Nasal cavity respiratory epithelium epithelial cell of viscerocranial mucosa (primary cell): Measurements from ENCODE around the gene THAP5. TPM values are rescaled to one million over a fixed set of nuclear protein-coding genes. Genes with fewer than 3 reads are reported as not detected.

Source experiments
- total RNA-seq: library from RNA; depleted of rRNA; stranded (reverse); fragments of >200 nt; gene quantifications from 2 replicates; pipeline ENCODE4 v1.2.3, GENCODE V29; 2014

Gene THAP5
- 27.7 and 36.9 TPM in 2 replicates for total RNA-seq

GRCh38 chr7:108569381-108570145 is at the start of gene THAP5, which contains the start of gene DNAJB9:
THAP5 (minus strand) TSS chr7:108569706; CDS start chr7:108569569, 137 bp downstream.
DNAJB9 (plus strand) TSS chr7:108569874; CDS start chr7:108571727, 1,853 bp downstream.

GRCh38 chr7:108525985-108526767 is 43.3 kb downstream of the THAP5 start, which contains the start of gene PNPLA8:
PNPLA8 (minus strand) TSS chr7:108526135; CDS start chr7:108515491, 10,644 bp downstream.

Other genes with a start within 250 kb of the THAP5 start
- gene NRCAM, start 113.3 kb downstream of the THAP5 start, total RNA-seq: 7.2 and 49.5 TPM in 2 replicates
- 47.5 and 51.5 TPM in 2 replicates for gene PNPLA8, start 43.6 kb downstream of the THAP5 start, total RNA-seq
- gene DNAJB9, start 168 bp upstream of the THAP5 start, total RNA-seq: 66.4 and 182 TPM in 2 replicates